Neural progenitor cell (in vitro differentiated cells): ENCODE measurements around the gene ZBTB20. TPM values are rescaled to one million over a fixed set of nuclear protein-coding genes. Genes with fewer than 3 reads are reported as not detected.

ENCODE experiments used
- DNase-seq: peaks from one replicate; pipeline ENCODE4 v3.0.0-alpha.2; 2016; ENCODE audit warnings: low spot score
- H2AFZ ChIP-seq: fragments of 200-600 bp; sonication (generic); replicated peaks from 2 replicates; pipeline ENCODE4 v1.6.1; 2016; ENCODE audit warnings: antibody characterized with exemption
- H3F3A ChIP-seq: fragments of 200-600 bp; sonication (generic); 2 replicates; pipeline ENCODE4 v1.6.1; 2016; ENCODE audit warnings: antibody characterized with exemption, low read depth
- H3K27ac ChIP-seq: fragments of 200-600 bp; sonication (generic); 2 replicates; pipeline ENCODE4 v1.5.1; 2016; ENCODE audit warnings: mild to moderate bottlenecking
- H3K27me3 ChIP-seq: fragments of 200-600 bp; sonication (generic); 2 replicates; pipeline ENCODE4 v1.6.1; 2016; ENCODE audit warnings: mild to moderate bottlenecking, moderate library complexity
- H3K36me3 ChIP-seq: fragments of 200-600 bp; sonication (generic); 2 replicates; pipeline ENCODE4 v1.5.1; 2016
- H3K4me1 ChIP-seq: fragments of 200-600 bp; sonication (generic); 2 replicates; pipeline ENCODE4 v1.6.1; 2016; ENCODE audit warnings: mixed run types
- H3K4me2 ChIP-seq: fragments of 200-600 bp; sonication (generic); 2 replicates; pipeline ENCODE4 v1.6.1; 2016
- H3K4me3 ChIP-seq: fragments of 200-600 bp; sonication (generic); 2 replicates; pipeline ENCODE4 v1.5.1; 2016
- H3K79me2 ChIP-seq: fragments of 200-600 bp; sonication (generic); 2 replicates; pipeline ENCODE4 v1.6.1; 2016; ENCODE audit warnings: low read depth
- H3K9ac ChIP-seq: fragments of 200-600 bp; sonication (generic); 2 replicates; pipeline ENCODE4 v1.6.1; 2016
- H3K9me3 ChIP-seq: fragments of 200-600 bp; sonication (generic); 2 replicates; pipeline ENCODE4 v1.5.1; 2016; ENCODE audit warnings: low read depth
- H4K20me1 ChIP-seq: fragments of 200-600 bp; sonication (generic); 2 replicates; pipeline ENCODE4 v1.6.1; 2016; ENCODE audit warnings: low read depth
- H3K27ac Mint-ChIP-seq: 3 replicates; pipeline ENCODE4 v1.8.0; 2021; ENCODE audit warnings: mixed read lengths
- H3K27me3 Mint-ChIP-seq: 2 replicates; pipeline ENCODE4 v1.8.0; 2022; ENCODE audit warnings: low read depth, mild to moderate bottlenecking, inconsistent platforms, moderate library complexity, mixed read lengths; ENCODE audit not compliant: insufficient read depth
- H3K36me3 Mint-ChIP-seq: 3 replicates; pipeline ENCODE4 v1.8.0; 2021; ENCODE audit warnings: mixed read lengths
- H3K4me1 Mint-ChIP-seq: 3 replicates; pipeline ENCODE4 v1.8.0; 2021; ENCODE audit warnings: mixed read lengths
- H3K4me3 Mint-ChIP-seq: 3 replicates; pipeline ENCODE4 v1.8.0; 2021; ENCODE audit warnings: mild to moderate bottlenecking, moderate library complexity, mixed read lengths
- H3K9me3 Mint-ChIP-seq: 3 replicates; pipeline ENCODE4 v1.8.0; 2020; ENCODE audit warnings: mixed read lengths
- CTCF ChIP-seq: fragments of 200-600 bp; sonication (generic); IDR thresholded peaks from 2 replicates; pipeline ENCODE4 v1.5.1; 2017; ENCODE audit warnings: antibody characterized with exemption, mild to moderate bottlenecking
- EZH2 ChIP-seq: fragments of 200-600 bp; sonication (generic); IDR thresholded peaks from 2 replicates; pipeline ENCODE4 v1.6.1; 2017; ENCODE audit warnings: antibody characterized with exemption, mild to moderate bottlenecking, moderate library complexity
- EZH2phosphoT487 ChIP-seq: fragments of 200-600 bp; sonication (generic); IDR thresholded peaks from 2 replicates; pipeline ENCODE4 v1.6.1; 2017; ENCODE audit warnings: antibody characterized with exemption
- total RNA-seq: library from RNA; depleted of rRNA; stranded (reverse); fragments of >200 nt; gene quantifications from 2 replicates; pipeline ENCODE4 v1.2.3, GENCODE V29; 2015; ENCODE audit warnings: low replicate concordance

The ZBTB20 gene
- total RNA-seq, 1 donor from 2014 or later = 1.9 TPM

- Histone ChIP-seq H3K4me1 (peaks cover 12% of the 10 kb centered on the region), H3K4me3 (no peak overlapping the region), H3K9me3 (no peaks in the 10 kb centered on the region), H3K27me3 (no peaks in the 10 kb centered on the region), H3K36me3 (no peaks in the 10 kb centered on the region), H4K20me1 (no peaks in the 10 kb centered on the region), H3K9ac (no peak overlapping the region), H3K27ac (no peak overlapping the region), H2AFZ (no peak overlapping the region), H3F3A (no peaks in the 10 kb centered on the region), H3K4me2 (no peak overlapping the region), H3K79me2 (no peaks in the 10 kb centered on the region)
- peaks cover 2% of the 10 kb centered on the region for H3K27me3 Mint-ChIP-seq
- no peak overlapping the region for H3K27ac Mint-ChIP-seq
- peaks cover 2% of the 10 kb centered on the region for H3K36me3 Mint-ChIP-seq
- peaks cover 4% of the 10 kb centered on the region for H3K4me1 Mint-ChIP-seq
- H3K9me3 Mint-ChIP-seq = peaks cover 20% of the 10 kb centered on the region
- H3K4me3 Mint-ChIP-seq = no peak overlapping the region
- TF ChIP-seq CTCF = no peak
- no peak for DNase-seq
Observed at GRCh38 chr3:115156046-115156654, 9.1 kb upstream of the ZBTB20 start.

- no peaks in the 10 kb centered on the region for H3K79me2 ChIP-seq
- Mint-ChIP-seq H3K27ac (no peak overlapping the region), H3K27me3 (no peaks in the 10 kb centered on the region), H3K9me3 (peaks cover 24% of the 10 kb centered on the region), H3K4me1 (peaks cover 4% of the 10 kb centered on the region), H3K36me3 (peaks cover 2% of the 10 kb centered on the region), H3K4me3 (no peak overlapping the region)
- no peaks in the 10 kb centered on the region for H4K20me1 ChIP-seq
- no peaks in the 10 kb centered on the region for H3F3A ChIP-seq
- DNase-seq = no peak
- no peaks in the 10 kb centered on the region for H3K36me3 ChIP-seq
- H2AFZ ChIP-seq = no peak overlapping the region
- H3K27ac ChIP-seq = no peak overlapping the region
- TF ChIP-seq EZH2phosphoT487 = no peak
- TF ChIP-seq EZH2 = no peak
- TF ChIP-seq CTCF = no peak
- no peaks in the 10 kb centered on the region for H3K27me3 ChIP-seq
- no peak overlapping the region for H3K4me2 ChIP-seq
- peaks cover 12% of the 10 kb centered on the region for H3K4me1 ChIP-seq
- H3K9ac ChIP-seq = no peak overlapping the region
- H3K9me3 ChIP-seq = no peaks in the 10 kb centered on the region
- no peak overlapping the region for H3K4me3 ChIP-seq
Observed at GRCh38 chr3:115154611-115155010, 7.5 kb upstream of the ZBTB20 start.

- Histone ChIP-seq H4K20me1 (no peaks in the 10 kb centered on the region), H3K27ac (no peak overlapping the region), H3K27me3 (no peaks in the 10 kb centered on the region), H3K36me3 (no peaks in the 10 kb centered on the region), H3K4me3 (no peak overlapping the region), H3K9me3 (no peaks in the 10 kb centered on the region), H3K4me2 (no peak overlapping the region), H3K9ac (no peak overlapping the region), H3K4me1 (peaks cover 18% of the 10 kb centered on the region), H2AFZ (no peak overlapping the region), H3F3A (peaks cover 14% of the 10 kb centered on the region), H3K79me2 (peaks cover 10% of the 10 kb centered on the region)
- peak; percentile 67 for DNase-seq
- H3K36me3 Mint-ChIP-seq = no peaks in the 10 kb centered on the region
- H3K4me3 Mint-ChIP-seq = no peak overlapping the region
- H3K4me1 Mint-ChIP-seq = peaks cover 7% of the 10 kb centered on the region
- peaks cover 5% of the 10 kb centered on the region for H3K9me3 Mint-ChIP-seq
- peaks cover 3% of the 10 kb centered on the region for H3K27me3 Mint-ChIP-seq
- TF ChIP-seq EZH2phosphoT487 (no peak), CTCF (no peak), EZH2 (no peak)
- no peak overlapping the region for H3K27ac Mint-ChIP-seq
Observed at GRCh38 chr3:115151921-115152320, 4.8 kb upstream of the ZBTB20 start.
